NCI-H2227 treated with DMSO at 0.1 percent for 48 hours (cell line): ENCODE measurements around the gene UMODL1.

Experiments
- DNase-seq: peaks from one replicate; lab custom pipeline; 2025; lab: John Stamatoyannopoulos, UW

The UMODL1 gene

GRCh38 chr21:42079008-42079938 lies 8.2 kb downstream of the UMODL1 start:
- no peak for DNase-seq

- no peak for DNase-seq
Observed at GRCh38 chr21:42079939-42080787, 9.0 kb downstream of the UMODL1 start.

GRCh38 chr21:42080788-42081083 lies 9.6 kb downstream of the UMODL1 start:
- DNase-seq: no peak

- no peak for DNase-seq
Observed at GRCh38 chr21:42081138-42081537, 10.0 kb downstream of the UMODL1 start.

- no peak for DNase-seq
Observed at GRCh38 chr21:42081931-42082381, 10.8 kb downstream of the UMODL1 start.

GRCh38 chr21:42082501-42083360 lies 11.6 kb downstream of the UMODL1 start:
- no peak for DNase-seq

GRCh38 chr21:42083361-42083690 lies 12.2 kb downstream of the UMODL1 start:
- no peak for DNase-seq

GRCh38 chr21:42084079-42084478 lies 13.0 kb downstream of the UMODL1 start:
- no peak for DNase-seq

- no peak for DNase-seq
Observed at GRCh38 chr21:42085246-42086077, 14.3 kb downstream of the UMODL1 start.

- DNase-seq: no peak
Observed at GRCh38 chr21:42086969-42087368, 15.9 kb downstream of the UMODL1 start.

- DNase-seq: no peak
Observed at GRCh38 chr21:42088148-42088547, 17.0 kb downstream of the UMODL1 start.

- no peak for DNase-seq
Observed at GRCh38 chr21:42088658-42089057, 17.5 kb downstream of the UMODL1 start.

- no peak for DNase-seq
Observed at GRCh38 chr21:42089093-42089631, 18.0 kb downstream of the UMODL1 start.

GRCh38 chr21:42089665-42090310 lies 18.7 kb downstream of the UMODL1 start:
- DNase-seq: no peak

- peak; percentile 1 for DNase-seq
Observed at GRCh38 chr21:42091899-42092508, 20.9 kb downstream of the UMODL1 start.

GRCh38 chr21:42092771-42093170 lies 21.7 kb downstream of the UMODL1 start:
- DNase-seq: no peak

GRCh38 chr21:42093186-42093585 lies 22.1 kb downstream of the UMODL1 start:
- no peak for DNase-seq

GRCh38 chr21:42093991-42094421 lies 22.9 kb downstream of the UMODL1 start:
- no peak for DNase-seq

- DNase-seq: no peak
Observed at GRCh38 chr21:42094811-42095210, 23.7 kb downstream of the UMODL1 start.

GRCh38 chr21:42095581-42095980 lies 24.5 kb downstream of the UMODL1 start:
- DNase-seq: no peak
